Bladder microvascular endothelial cell (primary cell): Measurements from ENCODE around the gene OR2W1. TPM values are rescaled to one million over a fixed set of nuclear protein-coding genes. Genes with fewer than 3 reads are reported as not detected.

Experiments
- total RNA-seq: library from RNA; depleted of rRNA; stranded (reverse); fragments of >200 nt; gene quantifications from 2 replicates; pipeline ENCODE4 v1.2.3, GENCODE V29; 2014

OR2W1 gene, protein sequence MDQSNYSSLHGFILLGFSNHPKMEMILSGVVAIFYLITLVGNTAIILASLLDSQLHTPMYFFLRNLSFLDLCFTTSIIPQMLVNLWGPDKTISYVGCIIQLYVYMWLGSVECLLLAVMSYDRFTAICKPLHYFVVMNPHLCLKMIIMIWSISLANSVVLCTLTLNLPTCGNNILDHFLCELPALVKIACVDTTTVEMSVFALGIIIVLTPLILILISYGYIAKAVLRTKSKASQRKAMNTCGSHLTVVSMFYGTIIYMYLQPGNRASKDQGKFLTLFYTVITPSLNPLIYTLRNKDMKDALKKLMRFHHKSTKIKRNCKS
- total RNA-seq: not detected in 2 replicates

GRCh38 chr6:29045075-29045474 is at the start of gene OR2W1:
OR2W1 (minus strand) TSS chr6:29045175; CDS start chr6:29045175, 0 bp downstream.

DNA sequence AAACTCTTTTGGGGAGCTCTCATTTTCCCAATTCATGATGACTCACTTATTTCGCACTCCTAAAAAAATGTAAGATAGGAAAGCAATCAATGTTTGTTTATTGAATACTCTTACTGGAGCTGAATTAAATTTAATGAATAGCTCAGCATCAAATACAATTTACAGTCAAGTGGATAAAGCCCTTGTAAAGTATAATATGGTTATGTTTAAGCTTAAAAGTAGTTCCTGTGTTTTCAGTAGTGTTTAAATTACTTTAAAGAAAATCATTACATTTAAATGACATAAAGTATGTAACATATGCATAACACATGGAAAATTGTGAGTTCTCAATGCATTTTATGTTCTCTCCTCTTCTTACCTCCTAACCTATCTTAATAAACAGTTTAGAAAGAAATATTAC is 42.2 kb upstream of the OR2W1 start, which contains the start of gene OR2B3:
Gene OR2B3, minus strand, starts transcription at position 101 of the 400 bp plus-strand sequence. Its CDS starts 65 bp downstream, at position 36.

GRCh38 chr6:29005183-29005885 is 39.6 kb downstream of the OR2W1 start, which contains the start of gene ZNF311:
ZNF311 (minus strand) TSS chr6:29005315; CDS start chr6:29003954, 1,361 bp downstream.

Other genes starting within 250 kb of the OR2W1 start
- 48.9 and 83.0 TPM in 2 replicates for gene TRIM27, start 121.2 kb downstream of the OR2W1 start, total RNA-seq
- 0.49 and 0.50 TPM in 2 replicates for gene ZNF311, start 39.9 kb downstream of the OR2W1 start, total RNA-seq
- not detected in 2 replicates for gene OR2B3, start 42.1 kb upstream of the OR2W1 start, total RNA-seq
- not detected in 2 replicates for gene OR2J1, start 54.3 kb upstream of the OR2W1 start, total RNA-seq
- not detected in 2 replicates for gene OR2J3, start 62.9 kb upstream of the OR2W1 start, total RNA-seq
- not detected in 2 replicates for gene OR2J2, start 125.7 kb upstream of the OR2W1 start, total RNA-seq